Stimulated activated CD8-positive, alpha-beta memory T cell treated with anti-CD3 and anti-CD28 coated beads, Interleukin-2, amount 100 ng/mL, for 48 hours (primary cell): Measurements from ENCODE around the gene CDHR5.

Experiments
- DNase-seq, 2 donors: peaks; one replicate each; pipeline ENCODE4 v3.0.0-alpha.2; 2020; ENCODE audit warnings: low read depth in 2 of 2

The CDHR5 gene

DNA sequence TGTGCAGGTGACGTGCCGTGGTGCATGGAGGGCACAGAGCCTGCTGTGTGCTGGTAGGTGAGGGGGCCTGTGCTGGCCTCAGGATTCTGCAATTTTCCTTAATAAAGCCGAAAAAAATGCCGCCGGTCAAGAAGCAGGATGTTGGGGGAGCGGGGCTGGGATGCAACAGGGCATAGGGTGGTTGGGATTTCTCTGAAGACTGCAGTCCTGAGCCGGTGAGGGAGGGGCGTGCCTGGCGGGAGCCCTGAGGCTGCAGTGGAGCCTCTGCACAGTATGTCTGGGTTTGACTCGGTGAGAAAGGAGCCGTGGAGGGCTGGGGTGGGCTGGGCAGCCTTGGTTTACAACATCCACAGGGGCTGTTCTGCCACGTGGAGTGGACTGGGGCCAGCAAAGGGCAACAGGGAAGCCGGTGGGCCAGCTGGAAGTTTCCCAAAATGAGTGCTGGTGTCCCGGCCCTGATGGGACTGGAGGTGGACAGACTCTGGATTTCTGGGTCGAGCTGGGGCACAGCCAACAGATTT lies 1.3 kb downstream of the CDHR5 start:
- no peak for DNase-seq

DNA sequence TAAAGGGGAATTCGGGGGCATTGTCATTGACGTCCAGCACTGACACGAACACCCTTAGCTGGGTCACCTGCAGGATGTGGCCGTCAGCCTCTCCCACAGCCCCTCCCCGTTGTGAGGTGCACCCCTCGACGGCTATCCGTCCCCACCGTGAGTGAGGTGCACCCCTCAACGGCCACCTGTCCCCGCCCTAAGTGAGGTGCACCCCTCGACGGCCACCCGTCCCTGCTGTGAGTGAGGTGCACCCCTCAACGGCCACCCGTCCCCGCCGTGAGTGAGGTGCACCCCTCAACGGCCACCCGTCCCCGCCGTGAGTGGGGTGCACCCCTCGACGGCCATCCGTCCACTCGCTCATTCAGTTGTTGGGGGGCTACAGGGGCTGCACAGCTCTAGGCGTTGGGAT lies 2.9 kb downstream of the CDHR5 start:
- no peak for DNase-seq

DNA sequence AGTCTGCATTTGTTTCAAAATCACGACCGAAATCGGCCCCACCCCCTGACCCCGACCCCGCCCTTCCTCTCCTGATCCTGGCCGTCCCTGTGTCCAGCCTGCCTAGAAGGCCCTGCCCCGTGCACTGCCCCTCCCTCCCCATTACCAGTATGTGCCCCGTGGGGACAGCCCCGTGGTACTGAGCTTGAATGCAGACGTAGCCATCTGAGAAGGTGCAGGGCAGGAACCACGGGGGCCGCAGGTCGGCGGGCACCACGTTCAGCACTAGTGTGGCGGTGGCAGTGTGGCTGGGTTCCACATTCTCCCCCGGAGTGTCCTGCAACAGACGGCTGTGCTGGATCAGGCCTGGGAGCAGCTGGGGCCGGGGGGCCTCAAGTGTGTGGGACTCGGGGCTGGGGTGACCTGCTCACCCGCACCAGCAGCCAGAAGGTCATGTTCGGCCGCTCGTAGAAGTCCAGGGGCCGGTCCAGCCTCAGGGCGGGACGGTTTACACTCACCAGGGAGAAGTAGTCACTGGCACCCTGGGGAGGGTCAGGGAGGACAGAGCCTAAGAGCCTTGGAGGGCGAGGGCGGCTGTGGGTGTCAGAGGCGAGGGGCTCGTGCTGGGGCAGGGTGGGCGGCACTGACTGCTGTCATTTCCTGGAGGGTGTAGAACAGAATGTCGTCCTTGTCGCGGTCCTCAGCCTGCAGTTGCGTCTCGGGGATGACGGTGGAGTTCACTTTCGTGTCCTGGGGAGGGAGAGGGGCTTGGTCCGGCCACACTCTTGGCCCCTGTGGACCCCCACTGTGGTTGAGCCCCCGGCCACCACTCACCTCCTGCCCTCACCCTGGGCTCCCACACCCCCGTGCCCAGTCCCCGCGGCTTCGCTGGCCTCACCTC lies 3.6 kb downstream of the CDHR5 start:
- DNase-seq = no peak

DNA sequence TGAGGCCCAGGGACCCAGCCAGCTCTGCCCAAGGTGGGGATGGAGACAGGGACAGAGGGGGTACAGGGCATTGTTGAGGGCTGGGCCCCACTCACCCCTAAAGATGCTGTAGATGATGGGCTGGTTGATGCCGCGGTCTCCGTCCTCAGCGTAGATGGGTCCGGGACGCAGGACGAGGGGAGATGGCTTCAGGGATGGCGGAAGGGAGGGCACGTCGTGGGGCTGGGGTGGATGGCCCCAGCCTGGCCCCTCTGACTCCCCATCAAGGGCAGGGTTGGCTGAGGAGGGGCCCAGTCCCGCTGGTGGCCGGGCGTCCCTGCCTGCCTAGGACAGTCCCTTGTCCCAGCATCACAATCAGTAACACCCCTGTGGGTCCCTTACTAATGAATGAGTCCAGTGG lies 4.6 kb downstream of the CDHR5 start:
- DNase-seq = no peak

DNA sequence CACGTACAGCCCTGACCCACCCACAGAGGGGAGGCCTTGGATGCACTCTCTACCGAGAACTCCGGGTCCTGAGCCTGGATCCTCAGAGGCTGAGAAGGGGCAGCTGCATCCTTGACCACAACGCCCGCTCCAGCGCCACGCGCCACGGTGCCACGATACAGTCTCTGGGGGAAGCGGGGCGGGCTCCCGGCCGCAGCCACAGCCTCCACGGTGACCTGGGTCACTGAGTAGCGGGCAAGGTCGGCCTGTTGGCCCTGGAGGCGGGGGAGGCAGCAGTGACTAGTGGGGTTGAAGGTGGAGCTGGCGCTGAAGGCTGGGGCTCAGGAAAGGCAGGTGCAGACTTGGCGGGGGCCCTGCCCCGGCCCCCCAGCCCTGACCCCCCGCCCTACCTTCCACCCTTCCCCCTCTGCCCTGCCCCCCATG lies 5.1 kb downstream of the CDHR5 start:
- no peak for DNase-seq

DNA sequence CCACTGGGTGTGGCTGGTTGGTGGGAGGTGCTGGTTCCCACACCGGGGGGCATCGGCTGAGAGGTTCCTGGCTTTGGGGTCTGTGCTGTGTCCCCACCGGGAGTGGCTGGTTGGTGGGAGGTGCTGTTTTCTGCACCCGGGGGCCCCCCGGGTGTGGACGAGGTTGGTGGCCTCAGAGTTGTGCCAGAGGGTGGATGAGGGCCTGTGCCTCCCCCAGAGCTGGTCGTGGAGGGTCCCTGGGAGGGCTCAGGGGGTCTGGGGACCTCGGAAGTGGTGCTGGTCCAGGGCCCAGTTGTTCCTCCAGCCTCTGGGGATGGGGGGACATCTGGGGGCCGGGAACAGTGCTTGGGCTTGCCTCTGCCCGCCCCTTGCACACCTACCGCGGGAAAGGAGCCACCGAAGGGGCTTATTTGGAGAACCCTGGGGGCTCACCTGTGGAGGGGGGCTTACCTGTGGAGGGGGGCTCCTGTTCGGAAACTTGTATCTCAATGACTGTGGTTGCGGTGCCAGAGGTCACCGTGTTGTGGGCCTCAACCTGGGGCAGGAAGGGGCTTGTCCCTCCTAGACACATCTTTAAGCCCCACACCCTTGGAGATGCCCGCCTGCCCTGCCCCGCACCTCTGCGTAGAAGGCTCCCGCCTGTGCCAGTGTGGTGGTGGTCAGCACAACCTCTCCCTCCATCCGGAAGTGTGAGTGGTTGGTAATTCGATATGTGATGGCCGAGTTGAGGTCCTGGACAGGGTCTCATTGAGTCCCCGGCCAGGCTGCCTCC lies 5.7 kb downstream of the CDHR5 start:
- DNase-seq = no peak

DNA sequence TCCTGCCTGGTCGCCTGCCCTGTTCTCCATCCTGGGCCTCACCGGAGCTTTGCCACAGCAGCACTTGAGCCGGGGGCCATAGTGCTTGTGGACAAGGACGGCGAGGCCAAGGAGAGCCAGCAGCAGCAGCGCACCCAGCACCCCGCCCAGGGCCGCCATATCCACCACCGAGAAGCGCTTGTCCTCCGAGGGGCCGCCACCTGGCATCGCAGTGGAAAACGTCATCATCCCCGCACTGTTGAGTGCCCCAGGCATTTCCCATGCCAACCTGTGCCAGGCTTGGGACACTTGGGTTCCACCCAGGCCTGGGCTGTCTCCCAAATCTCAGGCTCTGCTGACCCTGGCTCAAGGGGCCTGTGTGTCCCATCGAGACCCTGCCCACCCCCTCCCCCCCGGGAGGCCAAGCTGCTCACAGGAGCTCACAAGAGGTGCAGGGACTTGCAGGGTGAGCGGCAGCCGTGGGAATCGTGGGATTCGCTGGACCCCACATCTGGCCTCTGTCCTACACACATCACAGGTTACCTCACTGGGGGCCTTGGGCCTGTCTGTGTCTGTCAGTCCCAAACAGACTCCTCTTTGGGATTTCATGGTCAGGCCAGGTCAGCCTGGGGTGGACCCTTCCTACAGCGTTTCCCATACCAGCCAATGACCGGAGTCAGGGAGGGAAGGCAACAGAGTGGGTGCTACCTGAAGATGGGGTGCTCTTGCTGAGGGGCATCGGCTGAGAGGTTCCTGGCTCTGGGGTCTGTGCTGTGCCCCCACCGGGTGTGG lies 6.7 kb downstream of the CDHR5 start:
- no peak for DNase-seq

DNA sequence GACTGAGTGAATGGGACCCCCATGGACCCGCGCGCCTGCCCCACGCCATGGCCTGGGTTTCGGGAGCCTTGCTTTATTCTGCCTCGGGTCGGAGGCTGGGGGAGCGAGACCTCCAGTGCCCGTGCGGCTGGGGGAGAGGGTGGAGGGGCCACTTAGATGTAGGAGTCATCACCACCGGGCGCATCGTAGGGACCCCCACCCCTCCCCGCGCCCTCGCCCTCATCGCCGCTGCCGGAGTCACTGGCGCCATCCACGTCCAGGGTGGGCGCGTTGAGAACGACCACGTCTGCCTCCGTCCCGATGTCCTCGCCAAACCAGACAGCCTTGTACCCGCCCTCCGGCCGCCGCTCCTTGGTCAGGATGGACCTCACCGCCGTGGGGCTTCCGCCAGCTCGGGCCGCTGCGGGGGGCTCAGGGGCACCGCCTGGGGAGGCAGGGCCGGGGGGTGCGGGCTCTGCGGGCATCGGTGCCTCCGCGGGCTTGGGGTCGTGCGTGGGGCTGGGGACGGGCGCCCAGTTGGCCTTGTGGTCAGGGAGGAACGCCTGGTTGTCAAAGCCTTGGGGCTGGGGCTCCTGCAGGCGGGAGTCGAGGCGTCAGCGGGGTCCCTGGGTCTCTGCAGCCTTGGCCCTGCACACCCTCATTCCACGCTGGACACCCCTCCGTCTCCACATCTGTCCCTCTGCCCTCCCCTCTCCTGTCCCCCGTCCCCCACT lies 7.4 kb downstream of the CDHR5 start:
- DNase-seq = no peak

DNA sequence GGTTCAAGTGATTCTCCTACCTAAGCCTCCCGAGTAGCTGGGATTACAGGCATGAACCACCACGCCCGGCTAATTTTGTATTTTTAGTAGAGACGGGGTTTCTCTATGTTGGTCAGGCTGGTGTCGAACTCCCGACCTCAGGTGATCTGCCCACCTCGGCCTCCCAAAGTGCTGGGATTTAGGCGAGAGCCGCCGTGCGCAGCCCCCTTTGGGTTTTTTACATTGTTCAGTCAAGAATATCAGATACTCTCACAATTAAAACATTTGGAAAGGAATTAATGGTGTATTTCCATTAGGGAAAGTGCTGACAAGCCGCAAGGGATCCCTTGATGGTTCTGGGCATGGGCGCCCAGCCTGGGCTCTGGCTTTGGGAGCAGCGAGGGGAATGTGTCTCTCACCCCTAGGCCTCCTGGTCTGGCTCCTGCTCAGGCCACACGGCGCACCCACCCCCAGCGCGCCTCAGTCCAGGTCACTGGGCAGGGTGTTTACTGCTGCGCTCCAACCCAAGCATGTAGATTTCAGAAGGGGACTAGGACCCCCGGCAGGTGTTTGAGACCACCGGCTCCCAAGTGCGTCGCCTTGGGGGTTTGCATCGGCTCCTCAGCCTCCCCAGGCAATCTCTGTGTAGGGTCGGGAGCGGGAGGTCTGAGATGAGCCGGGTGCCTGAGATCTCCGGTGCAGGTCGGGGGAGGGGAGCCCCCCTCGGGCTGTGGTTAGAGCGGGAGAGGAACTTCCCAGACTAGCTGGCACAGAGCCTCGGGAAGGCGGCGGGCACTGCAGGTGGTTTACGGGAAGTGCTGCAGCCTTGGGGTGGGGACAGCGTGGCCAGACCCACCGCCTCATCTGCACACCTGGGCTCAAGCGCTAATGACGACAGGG lies 8.2 kb downstream of the CDHR5 start:
- no peak for DNase-seq

DNA sequence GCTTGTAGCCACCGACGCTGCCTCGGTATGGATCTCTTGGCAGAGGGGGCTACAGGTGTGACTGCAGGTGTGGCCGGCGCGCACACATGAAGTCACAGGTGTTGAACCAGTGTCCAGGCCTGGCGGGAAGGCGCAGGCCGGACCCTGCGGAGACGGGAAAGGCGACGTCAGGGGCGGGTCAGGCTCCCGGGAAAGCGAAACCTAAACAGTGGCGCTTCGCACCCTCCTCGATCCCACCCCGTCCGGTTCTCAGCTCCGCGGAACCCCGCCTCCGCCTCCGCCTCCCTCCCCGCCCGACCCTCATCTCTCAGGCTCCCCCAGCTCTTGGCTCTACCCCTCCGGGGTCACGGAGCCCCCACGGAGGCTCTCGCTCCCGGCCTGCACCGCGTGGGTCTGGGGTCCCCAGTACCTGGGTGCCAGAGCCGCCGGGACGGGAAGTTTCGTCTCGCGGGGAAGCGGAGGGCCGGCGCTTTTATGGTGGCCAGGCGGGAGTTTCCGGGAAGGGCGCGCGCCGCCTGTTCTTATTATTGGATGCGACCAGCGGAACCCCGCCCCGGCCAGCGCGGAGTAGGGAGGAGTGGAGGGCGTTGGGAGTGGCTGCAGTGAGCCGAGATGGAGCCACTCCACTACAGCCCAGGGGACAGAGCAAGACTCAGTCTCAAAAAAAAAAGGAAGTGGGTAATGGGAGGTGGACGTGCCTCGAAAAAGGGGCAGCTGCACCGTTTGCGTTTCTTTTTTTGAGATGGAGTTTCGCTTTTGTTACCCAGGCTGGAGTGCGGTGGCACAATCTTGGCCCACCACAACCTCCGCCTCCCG lies 9.0 kb downstream of the CDHR5 start, which contains the start of gene IRF7:
Gene IRF7, minus strand, starts transcription at position 447 of the 816 bp plus-strand sequence. CDS start 586 bp downstream, outside the sequence.
- DNase-seq = peak; percentile 79 to 81

DNA sequence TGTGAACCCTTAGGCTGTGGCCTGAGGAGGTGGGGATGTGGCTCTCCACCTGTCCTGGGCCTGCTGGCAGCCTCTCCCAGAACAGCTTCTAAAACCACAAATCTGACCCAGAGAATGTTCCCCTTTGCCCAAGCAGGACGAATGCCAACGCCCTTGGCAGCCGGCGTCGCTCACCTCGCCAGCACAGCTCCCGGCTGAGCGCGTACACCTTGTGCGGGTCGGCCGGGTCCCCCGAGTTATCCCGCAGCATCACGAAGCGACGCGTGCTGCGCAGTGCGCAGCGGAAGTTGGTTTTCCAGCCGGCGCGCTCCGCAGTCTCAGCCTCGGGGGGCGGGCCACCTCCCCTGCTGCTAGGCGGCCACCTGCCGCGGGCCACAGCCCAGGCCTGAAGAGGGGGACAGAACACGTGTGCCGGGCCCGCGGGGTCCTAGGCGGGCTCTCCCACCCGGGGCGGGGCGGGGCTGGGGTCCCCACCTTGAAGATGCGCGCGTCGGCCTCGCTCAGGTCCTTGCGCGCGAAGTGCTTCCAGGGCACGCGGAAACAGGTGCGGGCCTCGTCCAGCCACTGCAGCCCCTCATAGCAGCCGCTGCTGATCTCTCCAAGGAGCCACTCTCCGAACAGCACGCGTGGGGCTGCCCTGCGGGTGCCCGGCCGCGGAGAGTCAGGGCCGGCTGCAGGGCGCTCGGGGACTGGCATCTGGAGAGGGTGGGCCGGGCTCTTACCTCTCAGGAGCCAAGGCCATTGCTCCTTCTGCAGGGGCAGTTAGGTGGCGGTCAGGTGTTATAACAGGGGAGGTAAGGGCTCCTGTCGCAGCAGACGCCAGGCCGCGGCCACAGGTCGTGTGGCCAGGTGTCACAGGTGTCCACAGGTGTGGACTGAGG lies 9.9 kb downstream of the CDHR5 start:
- no peak for DNase-seq

DNA sequence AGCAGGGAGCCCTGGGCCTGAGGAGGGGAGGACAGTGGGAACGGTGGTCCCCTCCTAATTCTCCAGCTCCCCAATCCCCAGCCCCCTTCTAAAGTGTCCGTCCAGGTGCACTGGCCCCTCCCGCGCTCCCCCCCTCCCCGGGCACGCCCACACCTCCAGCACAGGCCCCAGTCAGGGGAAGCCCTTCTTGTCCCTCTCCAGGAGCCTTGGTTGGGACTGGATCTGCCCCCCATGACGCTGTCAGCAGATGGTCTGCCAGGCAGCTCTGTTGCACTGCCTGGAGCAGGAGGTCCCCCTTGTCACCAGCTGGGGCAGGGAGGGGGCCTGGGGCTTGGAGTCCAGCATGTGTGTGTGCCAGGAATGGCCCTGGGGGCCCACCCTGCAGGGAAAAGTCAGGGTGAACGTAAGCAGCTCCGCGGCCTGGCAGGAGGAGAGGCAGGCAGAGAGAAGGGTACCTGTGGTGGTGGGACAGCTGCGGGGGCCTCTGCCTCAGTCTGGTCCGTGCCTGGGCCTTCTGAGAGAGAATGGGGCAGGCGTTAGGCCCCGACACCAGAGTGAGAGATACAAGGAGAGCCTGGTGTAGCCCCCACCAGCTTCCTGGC lies 10.6 kb downstream of the CDHR5 start:
- DNase-seq = no peak

DNA sequence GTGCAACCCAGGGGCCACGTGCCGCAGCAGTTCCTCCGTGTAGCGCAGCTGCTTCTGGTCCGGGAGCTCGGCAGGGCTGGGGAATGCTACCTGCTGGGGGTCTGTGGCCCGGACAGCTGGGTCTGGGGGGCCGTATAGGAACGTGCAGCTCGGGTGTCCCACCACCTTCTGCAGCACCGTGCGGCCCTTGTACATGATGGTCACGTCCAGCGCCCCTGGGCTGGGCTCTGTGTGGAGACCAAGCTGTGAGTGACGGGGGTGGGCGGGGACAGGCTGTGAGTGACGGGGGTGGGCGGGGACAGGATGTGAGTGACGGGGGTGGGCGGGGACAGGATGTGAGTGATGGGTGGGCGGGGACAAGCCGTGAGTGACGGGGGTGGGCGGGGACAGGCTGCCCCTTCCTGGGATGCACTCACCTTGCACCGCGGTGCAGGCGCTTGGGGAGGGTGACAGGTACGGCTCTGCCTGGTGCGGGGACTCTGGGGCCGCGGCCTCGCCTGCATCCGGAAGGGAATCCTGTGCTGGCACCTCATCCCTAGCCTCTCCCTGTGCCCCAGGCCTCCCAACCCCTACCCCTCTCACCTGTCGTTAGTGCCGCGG lies 11.3 kb downstream of the CDHR5 start:
- peak; percentile 73 to 83 for DNase-seq

DNA sequence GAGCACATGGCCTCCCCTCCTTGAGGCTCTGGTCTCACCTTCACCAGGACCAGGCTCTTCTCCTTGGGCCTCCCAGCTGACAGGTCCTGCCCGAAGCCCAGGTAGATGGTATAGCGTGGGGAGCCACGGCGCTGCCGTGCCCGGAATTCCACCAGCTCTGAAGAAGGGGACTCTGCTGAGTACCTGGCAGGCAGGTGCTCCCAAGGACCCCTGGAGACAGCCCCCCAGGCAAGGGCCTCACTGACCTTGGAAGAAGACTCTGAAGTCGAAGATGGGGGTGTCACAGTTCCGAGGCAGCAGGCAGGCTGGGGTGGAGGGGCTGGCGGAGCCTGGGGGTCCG lies 11.8 kb downstream of the CDHR5 start:
- DNase-seq = no peak

DNA sequence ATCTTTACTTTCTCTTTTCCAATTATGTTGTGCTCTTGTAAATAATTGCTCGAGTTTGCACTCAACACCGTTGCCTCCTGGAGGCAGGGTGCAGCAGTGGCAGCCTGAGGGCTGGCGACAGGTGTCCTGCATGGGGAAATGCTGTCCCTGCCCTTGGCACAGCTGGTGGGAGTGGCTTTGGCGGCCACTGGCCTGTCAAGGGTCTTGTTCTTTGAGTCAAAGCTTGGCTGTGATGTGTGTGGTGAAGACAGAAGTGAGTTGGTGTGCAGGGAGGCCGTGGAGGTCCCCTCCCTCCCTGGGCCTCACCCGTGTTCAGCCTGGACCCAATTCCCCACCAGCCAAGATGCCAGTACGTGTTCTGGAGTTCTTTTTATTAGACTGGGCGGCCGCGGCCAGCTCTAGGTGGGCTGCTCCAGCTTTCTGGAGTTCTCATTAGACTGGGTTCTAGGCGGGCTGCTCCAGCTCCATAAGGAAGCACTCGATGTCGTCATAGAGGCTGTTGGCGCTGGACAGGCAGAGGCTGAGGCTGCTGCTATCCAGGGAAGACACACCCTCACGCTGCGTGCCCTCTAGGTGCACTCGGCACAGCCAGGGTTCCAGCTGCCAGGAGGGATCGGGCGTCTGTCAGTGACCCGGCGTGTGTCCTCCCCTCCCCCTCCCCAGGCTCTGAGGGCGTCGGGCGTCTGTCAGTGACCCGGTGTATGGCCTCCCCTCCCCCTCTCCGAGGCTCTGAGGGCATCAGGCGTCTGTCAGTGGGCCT lies 12.4 kb downstream of the CDHR5 start:
- DNase-seq = no peak

DNA sequence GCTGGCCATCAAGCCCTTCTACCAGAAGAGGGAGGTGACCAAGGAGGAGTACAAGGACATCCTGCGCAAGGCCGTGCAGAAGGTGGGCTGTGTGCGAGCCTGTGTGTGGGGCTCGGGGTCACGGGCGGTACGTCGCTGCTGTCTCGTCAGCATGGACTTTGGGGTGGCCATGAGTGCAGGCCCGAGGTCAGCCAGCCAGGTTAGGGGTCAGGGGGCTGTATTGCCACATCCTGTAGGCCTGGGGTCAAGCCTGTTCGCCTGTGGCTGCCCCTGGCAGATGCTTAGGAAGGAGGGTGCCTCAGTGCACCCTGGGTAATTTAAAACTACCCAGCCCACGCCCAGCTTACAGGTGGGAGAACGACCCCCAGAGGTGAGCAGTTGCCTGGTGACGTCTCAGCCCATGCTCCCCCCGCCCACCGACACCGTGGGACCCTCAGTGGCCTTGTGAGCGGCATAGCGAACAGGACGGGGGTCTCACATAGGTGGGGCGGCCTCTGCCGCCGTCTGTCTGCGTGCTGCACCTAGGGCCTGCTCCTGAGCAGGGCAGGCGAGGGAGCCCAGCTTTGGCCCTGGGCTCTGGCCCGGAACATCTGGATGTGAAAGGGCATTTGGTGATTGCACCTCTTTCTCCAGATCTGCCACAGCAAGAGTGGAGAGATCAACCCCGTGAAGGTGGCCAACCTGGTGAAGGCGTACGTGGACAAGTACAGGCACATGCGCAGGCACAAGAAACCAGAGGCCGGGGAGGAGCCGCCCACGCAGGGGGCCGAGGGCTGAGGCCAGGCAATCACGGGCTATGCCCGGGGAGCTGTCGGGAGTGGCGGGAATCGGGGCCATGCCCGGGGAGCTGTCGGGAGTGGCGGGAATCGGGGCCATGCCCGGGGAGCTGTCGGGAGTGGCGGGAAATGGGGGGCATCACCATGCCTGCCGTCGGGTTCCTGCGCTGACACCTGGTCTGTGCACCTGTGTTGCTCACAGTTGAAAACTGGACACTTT lies 13.5 kb downstream of the CDHR5 start:
- no peak for DNase-seq
